ENCODE results near the gene NKX2-4.

NKX2-4 gene

GRCh38 chr20:21380711-21381110, 16.6 kb downstream of the NKX2-4 start:
- no peak for TF ChIP-seq ZNF239 (tag by site-specific recombination; IDR thresholded peaks at IDR 0.05)
- no peak for TF ChIP-seq ZNF311 (tag by site-specific recombination; IDR thresholded peaks at IDR 0.05; ENCODE audit: borderline replicate concordance)
- no peak for TF ChIP-seq ZNF621 (tag by site-specific recombination; IDR thresholded peaks at IDR 0.05)
- no peak for TF ChIP-seq ZNF366 (tag by site-specific recombination; conservative IDR thresholded peaks at IDR 0.05)
- TF ChIP-seq ZNF473 (tag by site-specific recombination; IDR thresholded peaks at IDR 0.05), result no peak
- no peak for TF ChIP-seq ZNF701 (tag by site-specific recombination; IDR thresholded peaks at IDR 0.05)
- no peak for TF ChIP-seq ZNF223 (tag by site-specific recombination; IDR thresholded peaks at IDR 0.05)
- TF ChIP-seq ZBTB6 (tag by site-specific recombination; IDR thresholded peaks at IDR 0.05), result no peak
- H3K36me3 ChIP-seq (ENCODE audit: control insufficient read depth in 2 of 2, insufficient read depth in 1 of 2, low read length in 2 of 2), result peaks cover 0 to 36% of the 10 kb centered on the region in 2 experiments; a peak in 2 of 3 replicates
- H3K27ac ChIP-seq (ENCODE audit: extremely low read depth, low read depth, low read length), result no peak overlapping the region
- CTCF ChIA-PET, result interaction anchor here (0.7 to 1.2 kb wide), 2 partner anchors 11 to 144 kb away, joined by 3 to 4 read pairs; no protein-coding TSS in a partner anchor
- POLR2A ChIA-PET, result no interaction called here
- H3K4me1 ChIP-seq (ENCODE audit: control insufficient read depth, insufficient read depth, low read length), result no peaks in the 10 kb centered on the region; the same call in 1 of the 2 replicates
- H3K9me3 ChIP-seq (ENCODE audit: control insufficient read depth, insufficient read depth, low read depth, low read length), result no peaks in the 10 kb centered on the region
- H3K4me3 ChIP-seq (ENCODE audit: low read depth, low read length), result no peak overlapping the region

GRCh38 chr20:21378259-21378658, 19.1 kb downstream of the NKX2-4 start:
- peaks cover 3% of the 10 kb centered on the region for H3K4me1 ChIP-seq (ENCODE audit: control insufficient read depth, insufficient read depth, low read length)
- no peak overlapping the region for H3K4me3 ChIP-seq (ENCODE audit: low read depth, low read length)
- ChIA-PET CTCF (interaction anchor here (1.2 kb wide), 1 partner anchor 143 kb away, joined by 3 read pairs; no protein-coding TSS in a partner anchor), POLR2A (no interaction called here)
- TF ChIP-seq ZNF621 (tag by site-specific recombination; IDR thresholded peaks at IDR 0.05), result no peak
- no peak for TF ChIP-seq PBX3 (CRISPR knock-in tag; IDR thresholded peaks at IDR 0.05)
- no peak for TF ChIP-seq ZIC2 (tag by site-specific recombination; IDR thresholded peaks at IDR 0.05)
- no peak for TF ChIP-seq BCL11B (tag by site-specific recombination; IDR thresholded peaks at IDR 0.05; ENCODE audit: low read depth)
- TF ChIP-seq ZNF623 (tag by site-specific recombination; IDR thresholded peaks at IDR 0.05), result no peak
- TF ChIP-seq ZSCAN5A (tag by site-specific recombination; IDR thresholded peaks at IDR 0.05), result no peak
- no peak for TF ChIP-seq ZNF394 (tag by site-specific recombination; IDR thresholded peaks at IDR 0.05; ENCODE audit: borderline replicate concordance)
- no peak for TF ChIP-seq ZNF112 (tag by site-specific recombination; IDR thresholded peaks at IDR 0.05)
- TF ChIP-seq PATZ1 (tag by site-specific recombination; IDR thresholded peaks at IDR 0.05), result no peak
- no peak for TF ChIP-seq SCRT1 (tag by site-specific recombination; IDR thresholded peaks at IDR 0.05; ENCODE audit: borderline replicate concordance)
- TF ChIP-seq ZNF335 (tag by site-specific recombination; conservative IDR thresholded peaks at IDR 0.05), result no peak
- no peak for TF ChIP-seq ZNF133 (tag by site-specific recombination; IDR thresholded peaks at IDR 0.05)
- TF ChIP-seq GFI1B (tag by site-specific recombination; IDR thresholded peaks at IDR 0.05), result no peak
- TF ChIP-seq INSM2 (tag by site-specific recombination; IDR thresholded peaks at IDR 0.05), result no peak
- no peak for TF ChIP-seq ZNF18 (tag by site-specific recombination; IDR thresholded peaks at IDR 0.05)
- TF ChIP-seq ZFHX2 (tag by site-specific recombination; conservative IDR thresholded peaks at IDR 0.05), result no peak
- no peak for TF ChIP-seq ZNF184 (tag by site-specific recombination; IDR thresholded peaks at IDR 0.05)
- no peak for TF ChIP-seq HOXC10 (CRISPR knock-in tag; IDR thresholded peaks at IDR 0.05)
- H3K36me3 ChIP-seq (ENCODE audit: control insufficient read depth in 2 of 2, insufficient read depth in 1 of 2, low read length in 2 of 2), result peaks cover 4 to 23% of the 10 kb centered on the region in 2 experiments; a peak in 1 of 3 replicates
- H3K9me3 ChIP-seq (ENCODE audit: control insufficient read depth, insufficient read depth, low read depth, low read length), result no peaks in the 10 kb centered on the region
- H3K27ac ChIP-seq (ENCODE audit: extremely low read depth, low read depth, low read length), result no peak overlapping the region
